Osteoblast (primary cell): ENCODE data around the gene ASB18. TPM values are rescaled to one million over a fixed set of nuclear protein-coding genes. Genes with fewer than 3 reads are reported as not detected.
A peak's percentile ranks its signal among the peaks of the same experiment; 100 is the strongest.

Experiments
- DNase-seq: peaks from one replicate; pipeline ENCODE4 v3.0.0; 2011; ENCODE audit warnings: low spot score, mixed read lengths; ENCODE audit not compliant: insufficient read length; ENCODE audit errors: missing footprints
- H2AFZ ChIP-seq: 2 replicates; pipeline ENCODE4 v1.6.0; 2011; ENCODE audit warnings: mild to moderate bottlenecking, low read length
- H3K27ac ChIP-seq: 2 replicates; pipeline ENCODE4 v1.5.1; 2011; ENCODE audit warnings: mild to moderate bottlenecking, low read depth, low read length, moderate library complexity
- H3K27me3 ChIP-seq: 2 replicates; pipeline ENCODE4 v1.6.0; 2012; ENCODE audit warnings: mild to moderate bottlenecking, control low read depth, inconsistent platforms, low read length, moderate library complexity; ENCODE audit not compliant: insufficient read depth
- H3K36me3 ChIP-seq: 2 replicates; pipeline ENCODE4 v1.5.1; 2011; ENCODE audit warnings: mild to moderate bottlenecking, low read length, control low read depth, moderate library complexity; ENCODE audit not compliant: insufficient read depth
- H3K4me1 ChIP-seq: 2 replicates; pipeline ENCODE4 v1.5.1; 2011; ENCODE audit warnings: mild to moderate bottlenecking, low read length, control low read depth, moderate library complexity; ENCODE audit not compliant: insufficient read depth
- H3K4me2 ChIP-seq: 2 replicates; pipeline ENCODE4 v1.6.0; 2011; ENCODE audit warnings: mild to moderate bottlenecking, low read length; ENCODE audit not compliant: insufficient read depth
- H3K4me3 ChIP-seq: fragments of 200-600 bp; sonication (generic); 3 replicates; pipeline ENCODE4 v1.5.1; 2012; ENCODE audit warnings: mild to moderate bottlenecking, low read length, inconsistent platforms; ENCODE audit not compliant: insufficient read depth
- H3K79me2 ChIP-seq: 2 replicates; pipeline ENCODE4 v1.6.0; 2012; ENCODE audit warnings: mild to moderate bottlenecking, low read length, control low read depth, inconsistent platforms; ENCODE audit not compliant: insufficient read depth
- H3K9me3 ChIP-seq: 2 replicates; pipeline ENCODE4 v1.5.1; 2011; ENCODE audit warnings: low read depth, low read length, control low read depth
- H4K20me1 ChIP-seq: 2 replicates; pipeline ENCODE4 v1.6.0; 2012; ENCODE audit warnings: mild to moderate bottlenecking, low read length, control low read depth; ENCODE audit not compliant: insufficient read depth
- total RNA-seq: library from RNA; depleted of rRNA; stranded (reverse); fragments of >200 nt; gene quantifications from 2 replicates; pipeline ENCODE4 v1.2.3, GENCODE V29; 2012
- TF ChIP-seq, protein P1 (sequence below): IDR thresholded peaks from 2 replicates; pipeline ENCODE4 v1.5.1; 2011; ENCODE audit warnings: mild to moderate bottlenecking, low read depth, low read length, moderate library complexity; ENCODE audit errors: extremely low read depth

The ASB18 gene
- total RNA-seq, 1 donor, result not detected

DNA sequence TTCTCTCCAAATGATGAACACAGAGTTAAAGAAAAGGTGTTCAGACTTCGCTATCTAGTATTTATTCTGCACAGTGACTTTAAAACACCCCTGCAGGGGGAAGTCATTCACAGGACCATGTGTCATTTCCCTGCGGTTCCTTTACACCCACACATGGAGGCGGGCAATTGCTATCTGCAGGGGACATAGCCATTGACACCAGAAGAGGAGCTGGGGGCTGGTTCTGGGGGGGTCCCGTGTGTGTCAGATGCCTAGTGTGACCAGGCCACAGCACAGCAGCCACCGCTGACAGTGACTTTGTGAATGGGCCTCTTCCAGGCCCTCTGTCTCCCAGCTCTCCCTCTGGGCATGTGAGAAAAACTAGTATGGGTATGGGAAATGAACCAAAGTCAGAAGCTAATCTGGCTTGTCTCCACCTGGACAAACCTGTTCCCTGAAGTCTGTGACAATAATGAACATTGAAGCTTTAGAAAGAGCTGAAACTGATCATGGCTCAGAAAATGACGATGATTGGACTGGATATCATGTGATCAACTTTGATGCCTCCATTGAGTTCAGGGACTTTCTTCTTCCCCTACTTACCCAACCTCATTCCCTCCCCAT, 88.6 kb downstream of the ASB18 start:
- H3K27ac ChIP-seq, result no peak overlapping the region
- peaks cover 17% of the 10 kb centered on the region for H3K4me1 ChIP-seq

DNA sequence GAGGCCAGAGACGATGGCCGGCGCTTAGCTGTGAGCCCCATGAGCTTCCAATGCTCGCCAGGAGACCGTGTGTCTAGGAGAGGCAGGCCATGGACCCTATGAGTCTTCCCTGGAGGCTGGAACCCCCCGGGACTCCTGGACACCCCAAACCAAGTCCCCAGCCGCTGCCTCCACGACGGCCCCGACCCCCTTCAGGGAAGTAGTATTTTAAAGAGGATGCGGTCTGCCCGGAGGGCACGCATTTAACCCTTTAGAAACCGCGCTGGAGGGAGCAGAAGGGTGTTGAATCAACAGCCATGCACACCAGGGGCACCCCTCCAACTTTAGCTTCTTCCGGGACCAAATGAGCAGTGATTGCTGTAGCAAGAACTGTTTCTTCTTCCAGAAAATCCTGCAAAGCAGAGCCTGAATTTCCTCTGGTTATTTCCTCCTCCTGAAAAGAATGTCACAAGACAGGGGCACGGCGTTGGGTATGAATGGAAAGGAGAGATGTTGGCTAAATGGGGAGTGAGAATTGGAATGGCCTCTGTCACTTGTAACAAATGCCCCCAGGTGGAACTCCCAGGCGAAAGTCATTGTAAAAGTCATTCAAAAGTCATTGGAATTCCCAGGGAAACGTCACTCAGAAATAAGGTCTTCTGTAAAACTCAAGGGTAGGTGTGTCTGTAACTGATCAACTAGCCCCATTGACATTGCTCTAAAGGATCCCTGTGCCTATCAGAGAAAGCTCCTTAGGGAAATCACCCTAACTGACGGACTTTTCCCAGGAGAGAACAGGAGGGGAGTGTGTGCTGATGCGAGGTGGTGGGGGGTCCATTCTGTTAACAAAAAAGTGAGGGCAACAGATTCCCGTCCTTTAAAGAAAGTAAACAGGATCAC, 90.2 kb downstream of the ASB18 start:
- Histone ChIP-seq H2AFZ (no peak overlapping the region), H3K4me3 (no peak overlapping the region), H3K79me2 (no peaks in the 10 kb centered on the region), H3K4me1 (peaks cover 3% of the 10 kb centered on the region), H3K27me3 (peaks cover 65% of the 10 kb centered on the region), H3K4me2 (no peak overlapping the region), H4K20me1 (no peaks in the 10 kb centered on the region), H3K36me3 (no peaks in the 10 kb centered on the region), H3K9me3 (no peaks in the 10 kb centered on the region), H3K27ac (no peak overlapping the region)
- DNase-seq, result peak; percentile 52
- TF ChIP-seq, protein P1, sequence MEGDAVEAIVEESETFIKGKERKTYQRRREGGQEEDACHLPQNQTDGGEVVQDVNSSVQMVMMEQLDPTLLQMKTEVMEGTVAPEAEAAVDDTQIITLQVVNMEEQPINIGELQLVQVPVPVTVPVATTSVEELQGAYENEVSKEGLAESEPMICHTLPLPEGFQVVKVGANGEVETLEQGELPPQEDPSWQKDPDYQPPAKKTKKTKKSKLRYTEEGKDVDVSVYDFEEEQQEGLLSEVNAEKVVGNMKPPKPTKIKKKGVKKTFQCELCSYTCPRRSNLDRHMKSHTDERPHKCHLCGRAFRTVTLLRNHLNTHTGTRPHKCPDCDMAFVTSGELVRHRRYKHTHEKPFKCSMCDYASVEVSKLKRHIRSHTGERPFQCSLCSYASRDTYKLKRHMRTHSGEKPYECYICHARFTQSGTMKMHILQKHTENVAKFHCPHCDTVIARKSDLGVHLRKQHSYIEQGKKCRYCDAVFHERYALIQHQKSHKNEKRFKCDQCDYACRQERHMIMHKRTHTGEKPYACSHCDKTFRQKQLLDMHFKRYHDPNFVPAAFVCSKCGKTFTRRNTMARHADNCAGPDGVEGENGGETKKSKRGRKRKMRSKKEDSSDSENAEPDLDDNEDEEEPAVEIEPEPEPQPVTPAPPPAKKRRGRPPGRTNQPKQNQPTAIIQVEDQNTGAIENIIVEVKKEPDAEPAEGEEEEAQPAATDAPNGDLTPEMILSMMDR, result no peak

More for the DNA sequence above, 88.6 kb downstream of the ASB18 start:
- DNase-seq, result peak; percentile 81
- no peak overlapping the region for H2AFZ ChIP-seq
- H3K79me2 ChIP-seq, result no peaks in the 10 kb centered on the region
- H3K9me3 ChIP-seq, result no peaks in the 10 kb centered on the region
- H3K36me3 ChIP-seq, result no peaks in the 10 kb centered on the region
- TF ChIP-seq, protein P1, result no peak
- no peak overlapping the region for H3K4me2 ChIP-seq
- H3K4me3 ChIP-seq, result no peak overlapping the region
- H4K20me1 ChIP-seq, result no peaks in the 10 kb centered on the region
- peaks cover 51% of the 10 kb centered on the region for H3K27me3 ChIP-seq

DNA sequence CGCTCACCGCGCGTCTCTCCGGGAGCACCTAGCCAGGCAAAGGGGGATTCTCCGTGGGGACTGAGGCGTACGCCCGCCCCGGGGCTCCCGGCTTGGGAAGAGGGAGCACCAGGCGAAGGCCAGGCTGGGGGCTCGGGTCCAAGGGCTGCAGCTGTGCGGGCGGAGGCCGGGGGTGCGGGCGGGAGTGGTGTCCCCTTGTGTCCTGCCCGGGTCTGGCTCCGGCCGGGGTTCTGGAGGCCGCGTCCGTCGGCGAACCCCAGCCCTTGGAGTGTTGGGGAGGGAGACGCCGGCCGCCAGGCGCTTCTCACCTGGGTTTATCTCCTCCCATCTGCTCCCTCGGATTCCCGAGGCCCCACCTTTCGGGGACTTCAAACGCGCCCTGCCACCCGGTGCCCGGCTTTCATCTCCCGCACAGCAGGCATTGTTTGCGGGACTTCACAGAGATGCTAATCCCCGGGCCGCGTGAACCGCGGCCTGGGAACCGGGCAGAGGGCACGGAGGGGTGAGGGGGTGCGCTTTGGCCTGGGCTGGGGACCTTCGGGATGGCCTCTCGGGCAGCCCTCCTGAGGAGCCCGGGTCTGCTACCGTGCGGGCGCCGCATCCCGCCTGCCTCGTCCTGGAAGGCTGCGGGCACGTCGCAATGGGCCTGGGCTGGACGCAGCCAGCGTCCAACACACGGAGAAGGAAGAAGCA, 91.0 kb downstream of the ASB18 start:
- Histone ChIP-seq H3K4me1 (no peaks in the 10 kb centered on the region), H3K27ac (no peak overlapping the region), H4K20me1 (no peaks in the 10 kb centered on the region), H3K4me3 (no peak overlapping the region), H3K27me3 (peaks cover 69% of the 10 kb centered on the region), H2AFZ (no peak overlapping the region), H3K36me3 (no peaks in the 10 kb centered on the region), H3K4me2 (no peak overlapping the region), H3K9me3 (no peaks in the 10 kb centered on the region), H3K79me2 (no peaks in the 10 kb centered on the region)
- TF ChIP-seq, protein P1, result no peak
- peak; percentile 83 for DNase-seq
